ENCODE results near the gene RETN.
A peak's percentile ranks its signal among the peaks of the same experiment; 100 is the strongest.

RETN gene

DNA sequence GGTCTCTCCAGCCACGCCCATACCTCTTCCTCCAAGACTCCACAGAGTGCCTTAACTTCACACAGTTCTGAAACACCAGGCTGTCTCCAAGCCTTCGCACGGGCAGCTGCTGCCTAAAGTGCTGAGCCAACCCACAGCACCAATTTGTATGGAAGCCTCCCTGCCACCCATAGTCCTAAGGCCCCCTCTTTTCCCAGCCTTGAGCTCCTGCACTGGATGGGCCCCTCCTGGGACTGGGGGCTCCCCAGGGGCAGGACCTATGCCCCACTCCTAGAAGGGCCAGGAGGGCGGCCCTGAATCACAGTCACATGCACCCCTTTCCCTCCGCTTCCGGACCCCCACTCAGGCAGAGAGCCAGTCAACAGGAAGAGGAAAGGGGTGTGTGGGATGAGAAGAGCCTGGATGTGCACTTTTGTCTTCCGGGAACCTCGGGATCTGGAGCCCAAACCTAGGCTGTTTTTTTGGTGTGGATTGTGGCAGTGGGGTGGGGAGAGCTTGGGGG, 38.2 kb downstream of the RETN start:
- H3K36me3 Mint-ChIP-seq: peaks cover 1% of the 10 kb centered on the region
- peak overlapping the region; percentile 94 for H3K27ac Mint-ChIP-seq
- CTCF ChIA-PET: interaction anchor here (1.6 kb wide), 1 partner anchor 26 kb away, joined by 6 read pairs; the partner anchor contains the start of gene TRAPPC5
- H3K4me1 Mint-ChIP-seq: peaks cover 44% of the 10 kb centered on the region
- no peak overlapping the region for H3K4me3 Mint-ChIP-seq
- H3K27me3 Mint-ChIP-seq: peaks cover 52% of the 10 kb centered on the region
- no peaks in the 10 kb centered on the region for H3K9me3 Mint-ChIP-seq
- no peak for DNase-seq

DNA sequence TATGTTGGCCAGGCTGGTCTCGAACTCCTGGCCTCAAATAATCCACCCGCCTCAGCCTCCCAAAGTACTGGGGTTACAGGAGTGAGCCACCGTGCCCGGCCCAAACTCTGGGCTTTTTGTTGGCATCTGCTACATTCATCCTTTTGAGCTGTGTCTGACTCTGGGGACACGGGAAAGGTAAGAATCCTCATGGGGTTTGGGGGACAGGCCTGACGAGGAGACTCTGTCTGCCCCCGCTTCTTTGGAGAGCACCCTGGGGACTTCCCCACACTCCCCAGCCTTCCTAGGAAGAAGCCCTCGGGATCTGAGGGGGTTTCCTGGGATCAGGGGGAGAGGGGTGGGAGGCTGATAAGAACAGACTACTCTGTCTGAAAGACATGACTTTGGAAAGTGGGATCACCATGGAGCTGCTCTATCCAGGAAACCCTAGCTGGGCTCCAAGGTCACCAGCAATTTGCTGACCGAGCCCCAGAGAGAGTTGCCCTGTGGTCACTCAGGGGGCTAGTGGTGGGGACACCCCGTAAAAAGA, 41.1 kb downstream of the RETN start:
- Mint-ChIP-seq H3K27me3 (peaks cover 28% of the 10 kb centered on the region), H3K36me3 (peaks cover 1% of the 10 kb centered on the region), H3K4me1 (peaks cover 36% of the 10 kb centered on the region), H3K9me3 (no peaks in the 10 kb centered on the region), H3K27ac (no peak overlapping the region), H3K4me3 (no peak overlapping the region)
- CTCF ChIA-PET: no interaction called here
- no peak for DNase-seq

DNA sequence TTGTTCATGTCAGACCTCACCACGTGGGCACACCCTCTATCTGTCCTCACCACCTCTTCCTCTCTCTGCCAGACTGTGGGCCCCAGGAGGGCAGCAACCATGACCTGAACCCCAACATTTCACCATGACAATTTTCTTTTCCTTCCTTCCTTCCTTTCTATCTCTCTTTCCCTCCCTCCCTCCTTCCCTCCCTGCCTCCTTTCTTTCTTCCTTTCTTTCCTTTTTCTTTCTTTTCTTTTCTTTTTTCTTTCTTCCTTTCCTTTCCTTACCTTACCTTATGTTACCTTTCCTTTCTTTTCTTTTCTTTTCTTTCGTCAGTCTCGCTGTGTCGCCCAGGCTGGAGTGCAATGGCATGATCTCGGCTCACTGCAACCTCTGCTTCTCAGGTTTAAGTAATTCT, 41.8 kb downstream of the RETN start:
- H3K4me1 Mint-ChIP-seq: peaks cover 32% of the 10 kb centered on the region
- DNase-seq: no peak
- H3K27me3 Mint-ChIP-seq: peaks cover 25% of the 10 kb centered on the region
- no peaks in the 10 kb centered on the region for H3K9me3 Mint-ChIP-seq
- H3K4me3 Mint-ChIP-seq: no peak overlapping the region
- H3K27ac Mint-ChIP-seq: no peak overlapping the region
- CTCF ChIA-PET: no interaction called here
- peaks cover 1% of the 10 kb centered on the region for H3K36me3 Mint-ChIP-seq

DNA sequence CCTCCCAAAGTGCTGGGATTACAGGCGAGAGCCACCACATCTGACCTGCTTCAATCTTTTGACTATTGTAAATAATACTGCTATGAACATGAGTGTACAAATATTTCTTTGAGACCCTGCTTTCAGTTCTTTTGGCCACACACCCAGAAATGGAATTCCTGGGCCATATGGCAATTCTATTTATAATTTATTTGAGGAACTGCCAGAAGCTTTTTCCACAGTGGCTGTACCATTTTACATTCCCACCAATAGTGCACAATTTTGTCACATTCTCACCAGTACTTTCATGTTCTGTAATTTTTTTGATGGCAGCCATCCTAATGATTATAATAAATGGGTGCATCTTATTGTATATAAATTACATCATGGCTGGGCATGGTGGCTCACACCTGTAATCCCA, 46.8 kb downstream of the RETN start:
- no peak for DNase-seq
- peaks cover 8% of the 10 kb centered on the region for H3K4me1 Mint-ChIP-seq
- H3K9me3 Mint-ChIP-seq: peaks cover 7% of the 10 kb centered on the region
- no peaks in the 10 kb centered on the region for H3K36me3 Mint-ChIP-seq
- H3K4me3 Mint-ChIP-seq: no peak overlapping the region
- H3K27me3 Mint-ChIP-seq: peaks cover 17% of the 10 kb centered on the region
- CTCF ChIA-PET: no interaction called here
- no peak overlapping the region for H3K27ac Mint-ChIP-seq

DNA sequence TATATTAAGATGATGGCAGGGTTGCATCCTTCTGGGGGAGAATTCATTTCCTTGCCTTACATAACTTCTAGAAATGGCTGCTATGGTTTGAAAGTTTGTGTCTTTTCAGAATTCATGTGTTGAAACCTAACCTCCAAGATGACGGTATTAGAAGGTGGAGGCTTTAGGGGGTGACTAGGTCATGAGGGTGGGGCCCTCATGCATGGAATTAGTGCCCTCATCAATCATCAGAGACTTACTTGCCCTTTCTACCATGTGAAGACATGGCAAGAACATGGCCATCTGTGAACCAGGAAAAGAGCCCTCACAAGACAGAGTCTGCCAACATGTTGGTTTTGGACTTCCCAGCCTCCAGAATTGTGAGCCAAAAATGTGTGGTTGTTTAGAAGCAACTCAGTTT, 47.9 kb downstream of the RETN start:
- H3K4me1 Mint-ChIP-seq: peaks cover 6% of the 10 kb centered on the region

DNA sequence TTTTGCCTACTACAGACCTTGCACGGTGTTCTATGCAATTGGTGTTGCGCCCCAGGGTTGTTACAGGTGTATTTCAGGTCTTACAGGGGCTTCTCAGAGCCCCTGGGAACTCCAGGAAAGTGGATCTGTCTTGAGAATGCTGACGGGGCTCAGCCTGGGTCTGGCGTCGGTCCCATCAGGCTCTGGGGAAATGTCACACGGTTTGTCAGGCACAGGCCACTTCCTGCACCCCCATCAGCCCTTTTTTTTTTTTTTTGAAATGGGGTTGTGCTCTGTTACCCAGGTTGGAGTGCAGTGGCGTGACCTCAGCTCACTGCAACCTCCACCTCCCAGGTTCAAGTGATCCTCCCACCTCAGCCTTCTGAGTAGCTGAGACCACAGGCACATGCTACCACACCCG, 49.8 kb downstream of the RETN start:
- Mint-ChIP-seq H3K36me3 (no peaks in the 10 kb centered on the region), H3K9me3 (peaks cover 7% of the 10 kb centered on the region), H3K27ac (no peak overlapping the region), H3K4me1 (peaks cover 6% of the 10 kb centered on the region), H3K4me3 (no peak overlapping the region), H3K27me3 (peaks cover 19% of the 10 kb centered on the region)
- CTCF ChIA-PET: interaction anchor here (1.3 kb wide), 1 partner anchor 38 kb away, joined by 3 read pairs; the partner anchor contains the start of gene TRAPPC5
- no peak for DNase-seq

More for the DNA sequence above, 47.9 kb downstream of the RETN start:
- H3K27ac Mint-ChIP-seq: no peak overlapping the region
- no peak overlapping the region for H3K4me3 Mint-ChIP-seq
- H3K27me3 Mint-ChIP-seq: peaks cover 15% of the 10 kb centered on the region
- DNase-seq: no peak
- H3K36me3 Mint-ChIP-seq: no peaks in the 10 kb centered on the region
- CTCF ChIA-PET: no interaction called here
- peaks cover 7% of the 10 kb centered on the region for H3K9me3 Mint-ChIP-seq
